Middle frontal gyrus (tissue), 1 donor: ENCODE results near the gene COQ8A.
A peak's percentile ranks its signal among the peaks of the same experiment; 100 is the strongest.

Source experiments
- DNase-seq: peaks from one replicate; pipeline ENCODE4 v3.0.0-alpha.2; 2015; ENCODE audit warnings: low spot score; ENCODE audit errors: extremely low spot score

The COQ8A gene

DNA sequence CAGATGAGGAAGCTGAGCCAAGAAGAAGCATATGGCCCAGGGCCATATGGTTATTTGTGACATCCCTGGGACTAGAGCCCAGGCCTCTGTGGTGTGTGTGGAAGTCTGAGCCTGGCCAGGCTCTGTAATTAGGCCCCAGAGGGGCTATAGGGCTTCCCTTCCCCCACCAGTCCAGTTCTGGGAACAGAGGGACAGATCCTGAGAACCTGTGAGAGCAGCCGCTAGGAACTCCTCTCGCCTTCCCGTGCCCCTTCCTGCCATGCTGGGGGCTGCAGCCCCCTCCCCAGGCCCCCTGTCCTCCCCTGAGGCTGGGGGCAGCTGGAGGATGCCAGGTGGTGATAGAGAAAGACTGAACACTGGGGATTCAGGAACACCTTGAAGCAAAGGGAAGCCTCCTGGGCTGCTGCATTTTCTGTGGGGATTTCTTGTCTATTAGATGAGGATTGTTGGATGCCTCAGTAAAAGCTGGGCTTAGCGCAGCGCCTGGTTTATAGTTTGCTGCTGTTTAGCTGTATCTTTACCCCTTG lies 33.3 kb downstream of the COQ8A start:
- no peak for DNase-seq

DNA sequence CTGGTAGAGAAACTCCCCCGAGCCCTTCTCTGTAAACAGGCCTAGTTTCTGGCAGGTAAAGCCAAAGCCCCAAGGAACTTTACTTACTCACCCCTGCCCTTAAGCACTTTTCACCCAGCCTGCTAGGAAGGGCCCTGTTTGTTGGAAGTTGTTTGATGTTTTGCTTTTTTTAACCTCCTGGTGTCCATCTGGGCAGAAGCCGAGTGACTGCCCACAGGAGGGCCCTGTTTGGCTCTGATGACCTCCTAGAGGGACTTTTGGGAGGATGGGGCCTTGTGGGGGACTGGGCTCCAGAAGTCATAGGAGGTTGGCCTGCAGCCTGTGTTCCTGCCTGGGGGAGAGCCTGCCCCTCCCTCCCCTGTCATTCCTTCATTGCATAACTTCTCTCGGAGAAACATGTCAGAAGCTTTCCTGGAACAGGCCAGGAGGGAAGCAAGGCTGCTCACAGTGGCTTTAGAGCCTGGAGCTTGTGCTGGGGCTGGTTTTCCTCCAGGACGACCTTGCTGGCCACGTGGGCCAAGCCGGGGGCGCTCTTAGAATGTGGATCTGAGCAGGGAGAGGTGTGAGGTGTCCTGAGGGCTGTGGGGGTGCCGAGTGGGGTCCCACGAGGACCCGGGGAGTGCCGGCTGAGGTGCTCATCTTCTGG lies 33.9 kb downstream of the COQ8A start:
- DNase-seq: no peak

DNA sequence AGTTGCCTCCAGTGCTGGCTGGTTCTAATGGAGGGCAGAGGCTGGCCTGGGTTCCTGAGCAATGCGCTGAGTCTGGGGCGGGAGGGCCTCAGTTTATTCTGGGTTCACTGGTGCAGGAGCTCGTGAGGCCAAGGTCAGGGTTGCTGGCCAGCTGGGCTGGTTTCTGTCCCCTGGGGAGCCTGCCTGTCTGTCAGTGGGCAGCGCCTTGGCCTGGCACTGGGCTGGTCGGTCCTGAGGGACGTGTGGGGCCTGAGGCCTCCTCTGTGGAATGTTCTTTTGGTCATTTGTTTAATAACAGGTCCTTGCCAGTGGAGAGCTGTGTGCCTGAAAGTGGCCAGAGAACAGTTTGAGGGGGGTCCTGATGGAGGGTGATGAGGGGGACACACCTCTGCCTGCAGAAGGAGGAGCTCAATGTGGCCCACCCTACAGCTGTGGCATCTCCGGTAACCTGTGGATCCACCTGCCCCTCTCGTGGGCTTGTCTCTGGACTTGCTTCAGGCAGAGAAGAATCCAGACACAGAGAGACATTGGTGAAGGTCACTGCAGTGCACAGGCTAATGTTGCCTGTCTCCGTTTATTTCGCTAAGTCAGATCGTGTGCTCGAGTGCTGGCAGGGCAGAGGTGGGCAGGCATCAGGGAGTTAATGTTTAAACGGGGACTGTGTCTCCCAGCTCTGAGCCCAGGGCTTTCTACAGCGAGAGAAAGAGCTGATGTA lies 34.6 kb downstream of the COQ8A start:
- DNase-seq: no peak

DNA sequence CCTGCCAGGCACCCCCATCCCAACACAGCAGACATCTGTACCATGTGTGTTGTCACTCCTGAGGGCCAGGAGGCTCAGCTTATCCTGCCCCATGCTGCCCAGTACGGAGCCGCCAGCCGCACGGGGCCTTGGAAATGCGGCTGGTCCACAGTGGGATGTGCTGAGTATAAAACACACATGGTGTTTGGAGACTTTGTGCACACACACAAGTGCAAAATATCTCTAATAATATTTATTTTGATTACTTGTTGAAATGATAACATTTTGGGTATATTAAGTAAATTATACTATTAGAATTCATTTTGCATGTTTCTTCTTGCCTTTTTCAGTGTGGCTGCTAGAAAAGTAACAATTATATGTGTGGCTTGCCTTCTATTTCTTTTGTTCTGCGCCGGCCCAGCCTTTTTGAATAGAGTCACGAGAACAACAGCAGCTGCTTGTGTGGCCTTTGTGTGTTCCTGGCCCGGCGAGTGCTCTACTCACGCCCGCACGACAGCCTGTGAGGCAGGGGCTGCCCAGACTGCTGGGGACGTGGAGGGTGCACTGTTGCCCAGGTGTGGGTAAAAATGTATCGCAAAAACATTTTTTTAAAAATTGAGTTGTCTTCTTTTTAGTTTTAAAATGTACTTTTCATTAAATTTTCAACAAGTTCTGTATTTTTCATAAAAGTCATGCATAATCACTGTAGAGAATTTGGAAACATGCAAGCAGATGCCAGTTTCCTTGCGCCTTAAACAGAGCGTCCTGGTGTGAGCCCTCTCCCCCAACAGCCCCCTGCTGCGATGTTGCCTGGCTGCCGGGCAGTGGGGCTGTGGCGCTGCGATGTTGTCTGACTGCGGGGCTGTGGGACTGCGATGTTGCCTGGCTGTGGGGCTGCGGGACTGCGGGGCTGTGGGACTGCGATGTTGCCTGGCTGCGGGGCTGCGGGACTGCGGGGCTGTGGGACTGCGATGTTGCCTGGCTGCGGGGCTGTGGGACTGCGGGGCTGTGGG lies 35.5 kb downstream of the COQ8A start:
- DNase-seq: peak; percentile 30

DNA sequence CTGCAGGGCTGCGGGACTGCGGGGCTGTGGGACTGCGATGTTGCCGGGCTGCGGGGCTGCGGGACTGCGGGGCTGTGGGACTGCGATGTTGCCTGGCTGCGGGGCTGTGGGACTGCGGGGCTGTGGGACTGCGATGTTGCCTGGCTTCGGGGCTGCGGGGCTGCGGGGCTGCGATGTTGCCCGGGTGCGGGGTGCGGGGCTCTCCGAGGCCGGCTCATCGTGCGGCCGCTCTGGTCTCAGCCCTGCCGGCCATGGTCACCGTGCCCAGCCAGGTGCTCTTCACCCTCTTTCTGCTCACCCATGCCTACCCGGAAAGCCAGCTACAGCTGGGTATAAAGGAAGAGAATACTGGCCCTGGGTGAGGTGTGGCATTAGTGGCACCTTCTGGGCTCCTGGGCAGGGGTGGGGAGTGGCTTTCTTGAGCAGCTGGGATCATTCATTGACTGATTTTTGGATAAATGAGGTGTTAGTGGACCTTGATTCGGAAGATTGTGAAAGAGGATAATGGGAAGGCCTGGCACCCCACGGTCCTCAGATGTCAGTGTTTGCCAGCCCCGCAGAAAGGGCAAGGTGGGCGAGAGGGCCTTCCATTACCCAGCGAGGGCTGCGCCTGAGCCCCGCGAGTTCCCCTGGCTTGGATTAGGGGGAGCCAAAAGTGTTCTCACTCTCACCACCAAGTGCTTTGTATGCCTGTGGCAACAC lies 36.3 kb downstream of the COQ8A start:
- DNase-seq: no peak

DNA sequence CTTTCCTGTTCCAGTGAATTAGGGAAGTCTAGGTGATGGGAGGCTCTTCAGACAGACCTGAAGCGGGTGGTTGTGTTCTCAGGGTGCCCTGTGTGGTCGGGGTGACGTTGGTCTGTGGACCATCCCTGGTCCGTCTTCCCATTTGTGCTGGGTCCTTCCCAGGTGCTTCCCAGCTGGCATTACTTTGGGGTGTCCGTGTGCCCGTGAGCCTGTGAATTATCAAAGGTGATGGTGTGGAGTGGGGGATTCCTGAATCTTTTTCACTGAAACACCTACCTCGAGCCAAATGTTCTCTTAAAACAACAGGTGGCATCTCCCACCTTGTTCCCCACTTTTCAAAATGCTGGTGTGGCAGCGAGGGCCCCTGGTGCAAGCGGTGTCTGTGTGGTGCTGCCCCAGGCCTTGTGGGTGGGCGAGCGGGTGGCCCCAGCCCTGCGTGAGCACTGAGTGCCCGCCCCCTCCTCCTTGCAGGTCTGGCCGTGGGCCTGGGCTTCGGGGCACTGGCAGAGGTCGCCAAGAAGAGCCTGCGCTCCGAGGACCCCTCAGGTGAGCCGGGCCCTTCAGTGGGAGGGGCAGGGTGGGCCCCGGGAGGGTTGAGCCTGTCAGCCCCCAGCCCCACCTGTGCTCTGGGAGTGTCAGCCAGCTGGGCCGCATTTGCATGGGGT lies 37.0 kb downstream of the COQ8A start:
- no peak for DNase-seq

DNA sequence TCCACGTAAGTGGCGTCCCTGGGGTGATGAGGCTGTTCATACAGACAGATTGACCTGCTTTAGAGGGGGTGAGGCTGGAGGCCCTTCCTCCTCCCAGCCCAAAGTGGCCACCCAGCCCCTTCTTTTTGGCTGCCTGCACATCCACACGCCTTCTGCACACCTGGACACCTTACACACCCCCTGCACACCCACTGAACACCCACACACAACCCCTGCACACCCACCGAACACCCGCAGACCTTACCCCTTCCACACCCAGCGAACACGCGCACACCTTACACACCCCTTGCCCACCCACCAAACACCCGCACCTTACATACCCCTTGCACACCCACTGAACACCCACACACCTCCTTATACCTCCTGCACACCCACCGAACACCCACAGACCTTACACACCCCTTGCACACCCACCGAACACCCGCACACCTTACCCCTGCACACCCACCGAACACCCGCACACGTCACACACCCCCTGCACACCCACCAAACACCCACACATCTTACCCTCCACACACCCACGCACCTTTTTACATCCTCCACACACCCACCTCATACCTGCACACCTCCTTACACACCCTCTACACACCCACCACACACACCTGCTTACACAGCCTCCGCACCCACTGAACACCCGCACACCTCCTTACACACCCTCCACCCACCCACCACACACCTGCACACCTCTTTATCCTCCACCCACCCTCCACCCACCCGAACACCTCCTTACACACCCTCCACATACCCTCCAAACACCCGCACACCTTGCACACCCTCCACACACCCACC lies 37.7 kb downstream of the COQ8A start:
- no peak for DNase-seq

DNA sequence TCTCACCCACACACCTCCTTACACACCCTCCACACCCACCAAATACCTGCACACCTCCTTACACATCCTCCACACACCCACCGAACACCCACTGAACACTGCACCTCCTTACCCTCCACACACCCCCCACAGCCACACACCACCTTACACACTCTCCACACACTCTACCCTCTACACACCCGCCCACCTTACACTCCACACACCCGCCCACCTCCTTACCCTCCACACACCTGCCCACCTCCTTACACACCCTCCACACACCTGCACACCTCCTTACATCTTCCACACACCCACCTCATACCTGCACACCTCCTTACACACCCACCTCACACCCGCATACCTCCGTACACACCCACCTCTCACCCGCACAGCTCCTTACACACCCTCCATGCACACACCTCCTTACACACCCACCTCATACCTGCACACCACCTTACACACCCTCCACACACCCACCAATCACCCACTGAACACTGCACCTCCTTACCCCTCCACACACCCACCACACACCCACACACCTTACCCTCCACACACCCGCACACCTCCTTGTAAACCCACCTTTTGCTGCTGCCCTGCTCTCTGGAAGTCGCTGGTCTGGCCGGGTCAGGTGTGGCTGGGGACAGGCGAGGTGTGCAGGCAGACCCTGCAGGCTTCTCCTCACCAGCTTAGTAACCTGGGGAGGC lies 38.5 kb downstream of the COQ8A start:
- no peak for DNase-seq

DNA sequence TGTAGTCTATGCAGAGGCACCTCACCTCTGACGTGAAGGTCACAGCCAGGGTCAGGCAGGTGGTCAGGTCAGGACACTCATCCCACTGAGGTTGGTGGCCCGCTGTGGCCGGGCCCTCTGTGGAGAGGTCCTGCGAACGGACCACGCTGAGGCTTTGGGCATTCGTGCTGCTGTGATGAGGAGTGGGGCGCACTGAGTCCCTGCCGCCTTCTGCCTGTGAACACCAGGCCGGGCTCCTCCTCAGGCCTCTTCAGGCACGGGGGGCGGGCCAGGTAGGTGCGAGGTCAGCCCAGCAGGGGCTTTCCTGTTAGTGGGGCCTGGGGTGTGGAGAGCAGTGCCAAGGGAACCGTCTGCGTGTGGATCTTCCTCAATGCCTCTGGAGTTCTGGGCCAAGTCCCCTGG lies 39.0 kb downstream of the COQ8A start:
- DNase-seq: no peak

DNA sequence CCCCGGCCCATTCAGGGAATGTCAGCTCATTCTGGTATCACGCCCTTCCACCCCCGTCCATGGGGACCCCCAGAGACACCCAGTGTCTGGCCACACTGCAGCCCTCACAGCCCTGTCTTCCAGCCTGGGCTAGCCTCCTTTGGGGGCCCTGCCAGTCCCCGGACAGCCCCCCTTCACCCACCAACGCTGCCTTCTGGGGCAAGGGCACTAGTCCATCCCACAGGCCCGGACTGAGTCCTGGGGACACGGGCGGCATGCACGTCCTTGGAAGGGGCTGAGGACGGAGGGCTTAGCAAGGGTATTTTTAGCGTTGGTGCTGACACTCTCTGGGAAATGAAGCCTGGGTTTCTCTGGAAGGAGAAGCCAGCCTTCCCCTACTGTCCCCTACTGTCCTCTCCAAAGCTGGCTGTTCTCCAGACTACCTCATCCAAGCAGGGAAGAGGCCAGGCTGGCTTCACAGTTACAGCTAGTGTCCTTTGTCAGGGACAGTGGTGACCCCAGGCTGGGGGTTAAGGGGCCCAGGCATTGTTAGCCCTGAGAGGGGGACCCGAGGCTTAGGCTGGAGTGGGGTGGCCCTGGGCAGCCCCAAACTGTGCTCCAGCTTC lies 39.5 kb downstream of the COQ8A start:
- no peak for DNase-seq

DNA sequence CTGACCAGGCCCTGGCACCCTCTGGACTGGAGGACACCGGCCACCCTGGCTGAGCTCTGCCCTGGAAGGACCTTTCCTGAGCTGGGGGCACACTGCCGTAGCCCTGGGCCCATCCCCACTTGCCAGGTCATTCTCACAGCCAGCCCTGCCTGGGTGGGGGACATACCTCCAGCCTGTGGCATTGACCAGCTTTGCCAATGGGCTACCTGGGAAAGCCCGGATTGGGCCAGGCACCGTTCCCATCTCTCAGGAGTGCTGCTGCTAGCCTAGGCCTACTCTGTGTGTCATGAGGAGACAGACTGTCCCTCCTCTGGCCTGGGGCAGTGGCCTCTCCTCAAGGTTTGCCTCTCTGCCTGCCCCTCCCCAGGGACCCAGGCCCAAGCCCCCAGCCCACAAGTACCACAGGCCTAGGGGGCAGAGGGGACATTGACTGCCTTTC lies 40.0 kb downstream of the COQ8A start:
- no peak for DNase-seq

DNA sequence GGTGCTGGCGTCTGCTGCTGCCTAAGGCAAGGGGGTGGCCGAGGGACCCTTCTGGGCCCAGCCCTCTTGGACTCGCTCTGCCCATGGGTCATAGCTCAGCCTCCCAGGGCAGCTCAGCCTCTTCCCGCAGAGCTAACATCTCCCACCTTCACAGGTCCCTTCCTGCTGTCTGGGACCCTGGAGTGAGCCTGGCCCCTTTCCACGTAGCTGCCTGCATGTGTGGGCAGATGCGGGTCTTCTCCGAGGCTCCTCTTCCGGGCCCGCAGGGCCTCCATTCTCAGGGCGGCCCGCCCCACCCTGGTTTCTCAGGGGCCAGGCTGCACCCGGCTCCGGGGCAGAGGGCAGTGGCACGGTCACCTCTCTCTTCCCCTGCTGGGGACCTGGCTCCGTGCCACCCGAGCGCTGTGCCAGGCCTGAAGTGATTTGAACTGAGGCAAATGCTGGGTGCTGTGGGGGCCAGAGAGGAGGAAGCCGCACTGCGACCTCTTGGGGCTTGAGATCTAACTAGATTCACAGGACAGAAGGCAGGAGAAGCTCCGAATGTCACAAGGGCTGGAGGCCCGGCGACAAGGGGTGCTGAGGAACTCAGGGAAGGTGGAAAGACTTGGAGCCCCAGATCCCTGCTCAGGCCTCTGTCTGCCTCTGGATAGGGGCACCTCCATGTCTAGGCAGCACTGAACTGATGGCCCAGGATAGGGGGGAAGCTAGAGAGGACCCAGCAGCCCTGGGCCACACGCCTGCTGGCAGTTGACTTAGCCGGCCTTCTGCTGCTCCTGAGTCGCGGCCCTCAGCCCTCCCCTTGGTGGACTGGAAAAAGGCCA lies 40.7 kb downstream of the COQ8A start:
- DNase-seq: no peak

DNA sequence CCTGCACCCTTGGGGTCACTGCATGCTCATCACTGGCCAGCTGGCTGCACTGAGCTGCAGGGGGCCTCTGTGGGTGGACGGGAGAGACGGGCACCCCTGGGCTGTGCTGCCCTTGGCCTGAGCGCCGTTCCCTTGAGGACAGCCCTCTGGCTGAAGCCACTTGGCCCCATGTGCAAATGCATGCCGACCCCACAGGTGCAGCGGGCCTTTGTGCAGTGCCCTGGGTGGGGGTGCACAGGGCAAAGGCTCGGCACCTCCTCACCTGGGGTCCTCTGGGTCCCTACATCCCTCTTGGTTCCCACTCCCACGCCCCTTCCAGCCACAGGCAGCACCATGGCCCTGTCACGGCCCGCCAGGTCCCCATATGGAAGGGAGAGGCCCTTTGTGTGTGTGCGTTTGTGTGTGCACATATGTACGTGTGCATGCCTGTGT lies 41.3 kb downstream of the COQ8A start:
- DNase-seq: no peak

DNA sequence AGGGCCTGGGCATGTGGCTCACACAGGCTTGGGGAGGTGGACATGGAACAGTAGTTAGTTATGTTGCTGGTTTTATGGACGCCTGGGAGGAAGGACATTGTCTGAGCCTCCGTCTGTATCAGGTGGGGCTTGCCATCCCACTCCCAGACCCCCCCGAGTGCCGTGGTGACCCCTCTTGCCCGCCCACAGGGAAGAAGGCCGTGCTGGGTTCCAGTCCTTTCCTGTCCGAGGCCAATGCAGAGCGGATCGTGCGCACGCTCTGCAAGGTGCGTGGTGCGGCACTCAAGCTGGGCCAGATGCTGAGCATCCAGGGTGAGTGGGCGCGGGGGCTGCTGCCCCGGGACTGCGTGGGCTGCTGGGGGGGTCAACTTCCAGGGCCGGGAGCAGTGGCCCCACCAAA lies 41.7 kb downstream of the COQ8A start:
- no peak for DNase-seq

DNA sequence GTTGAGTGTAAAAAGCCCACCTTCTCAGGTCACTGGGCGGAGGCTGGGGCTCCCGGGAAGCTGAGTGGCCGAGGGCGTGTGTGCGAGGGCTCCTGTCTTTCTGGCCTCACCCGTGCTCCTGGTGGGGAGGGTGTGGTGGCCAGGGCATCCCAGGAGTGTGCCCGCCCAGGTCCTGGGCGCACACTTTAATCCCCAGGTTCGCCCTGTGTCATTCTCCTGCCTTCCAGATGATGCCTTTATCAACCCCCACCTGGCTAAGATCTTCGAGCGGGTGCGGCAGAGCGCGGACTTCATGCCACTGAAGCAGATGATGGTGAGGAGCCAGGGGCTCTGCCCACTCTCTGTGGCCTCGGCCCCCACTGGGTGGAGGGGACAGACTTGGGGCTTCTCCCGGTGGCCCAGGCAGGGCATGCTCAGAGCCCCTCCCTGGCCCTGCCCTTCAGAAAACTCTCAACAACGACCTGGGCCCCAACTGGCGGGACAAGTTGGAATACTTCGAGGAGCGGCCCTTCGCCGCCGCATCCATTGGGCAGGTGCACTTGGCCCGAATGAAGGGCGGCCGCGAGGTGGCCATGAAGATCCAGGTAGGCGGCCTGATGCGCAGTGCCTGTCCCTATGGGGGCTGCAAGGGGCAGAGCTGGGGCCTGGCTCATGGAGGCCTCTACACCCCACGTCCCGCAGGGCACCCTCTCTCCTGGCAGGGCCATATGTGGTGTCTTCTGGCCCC lies 42.5 kb downstream of the COQ8A start:
- no peak for DNase-seq

DNA sequence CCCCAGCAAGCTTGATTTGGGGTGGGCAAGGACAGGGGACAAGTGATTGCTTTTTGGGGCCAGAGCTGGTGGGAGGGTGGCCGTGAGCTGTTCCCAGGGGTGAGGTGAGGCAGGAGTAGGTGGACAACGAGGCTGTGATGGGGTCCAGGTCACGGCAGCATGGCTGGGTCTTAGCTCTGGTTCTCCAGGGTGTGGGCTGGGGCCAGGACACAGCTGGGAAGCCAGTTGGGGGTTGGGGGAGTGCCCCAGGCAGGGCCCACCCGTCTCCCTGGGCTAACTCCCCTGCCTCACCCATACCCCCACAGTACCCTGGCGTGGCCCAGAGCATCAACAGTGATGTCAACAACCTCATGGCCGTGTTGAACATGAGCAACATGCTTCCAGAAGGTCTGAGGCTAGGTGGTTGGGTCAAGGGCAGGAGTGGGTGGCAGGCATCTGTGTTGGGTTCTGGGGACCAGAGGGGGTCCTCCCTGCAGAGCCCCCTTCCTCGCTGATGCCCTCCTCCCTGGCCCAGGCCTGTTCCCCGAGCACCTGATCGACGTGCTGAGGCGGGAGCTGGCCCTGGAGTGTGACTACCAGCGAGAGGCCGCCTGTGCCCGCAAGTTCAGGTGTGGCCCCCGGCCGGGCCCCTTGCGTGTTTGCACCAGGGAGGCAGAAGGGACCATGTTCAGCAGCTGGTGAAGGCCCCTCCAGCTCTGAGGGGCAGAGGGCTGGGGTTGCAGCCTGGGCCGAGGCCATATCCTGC lies 43.3 kb downstream of the COQ8A start:
- DNase-seq: no peak

DNA sequence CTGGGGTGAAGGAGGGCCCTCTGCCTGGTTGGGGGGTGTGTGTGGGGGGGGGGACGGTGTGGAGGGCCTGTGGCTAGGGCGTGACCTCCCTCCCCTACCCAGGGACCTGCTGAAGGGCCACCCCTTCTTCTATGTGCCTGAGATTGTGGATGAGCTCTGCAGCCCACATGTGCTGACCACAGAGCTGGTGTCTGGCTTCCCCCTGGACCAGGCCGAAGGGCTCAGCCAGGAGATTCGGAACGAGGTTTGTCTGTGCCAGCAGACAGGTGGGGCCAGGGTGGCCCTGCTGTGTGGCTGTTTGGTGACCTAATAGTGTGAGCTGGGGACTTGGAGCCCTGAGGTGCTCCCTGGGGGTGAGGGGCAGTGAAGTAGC lies 43.9 kb downstream of the COQ8A start:
- no peak for DNase-seq
